ENCODE results near the gene FMN2. TPM values are rescaled to one million over a fixed set of nuclear protein-coding genes. Genes with fewer than 3 reads are reported as not detected.

FMN2 gene
- total RNA-seq, 1 donor from 2014 or later: 4.3 TPM

DNA sequence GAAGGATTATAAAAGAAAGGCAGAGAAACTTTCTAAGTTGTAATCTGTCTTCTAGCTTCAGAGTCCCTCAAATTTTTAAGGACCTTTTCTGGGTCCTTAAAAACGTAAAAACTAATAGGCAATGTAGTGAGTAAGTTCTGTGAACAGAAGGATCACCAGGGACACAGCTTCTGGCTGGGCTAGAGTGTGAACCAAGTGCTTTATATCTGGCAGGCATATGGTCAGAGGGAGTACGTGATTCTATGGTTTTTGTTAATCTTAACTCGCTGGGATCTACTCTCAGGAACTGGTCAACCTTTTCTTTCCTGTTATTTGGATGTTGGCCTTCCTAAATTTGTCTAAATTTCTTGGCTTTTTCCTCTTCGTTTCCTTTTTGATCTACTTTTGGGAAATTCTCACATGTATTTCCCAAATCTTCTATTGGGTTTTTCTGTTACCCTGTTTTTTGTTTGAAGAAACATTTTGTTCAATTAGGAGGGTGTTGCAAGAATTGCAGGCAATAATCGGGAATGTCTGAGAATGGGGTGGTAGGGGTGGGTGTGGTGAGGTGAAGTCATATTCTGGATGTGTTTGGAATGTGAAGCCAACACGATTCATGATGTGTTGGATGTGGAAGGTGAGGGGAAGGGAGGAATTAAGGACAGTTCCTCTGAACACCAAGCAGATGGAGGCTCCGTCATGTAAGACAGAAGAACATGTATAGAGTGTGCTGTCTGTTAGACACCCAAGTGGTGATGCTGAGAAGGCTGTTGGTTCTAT is 193.2 kb downstream of the FMN2 start:
- no peaks in the 10 kb centered on the region for H3K4me1 Mint-ChIP-seq (ENCODE audit: unreplicated experiment)
- peaks cover 3% of the 10 kb centered on the region for H3K9me3 Mint-ChIP-seq
- H3K4me3 Mint-ChIP-seq: no peak overlapping the region
- H3K27me3 Mint-ChIP-seq: no peaks in the 10 kb centered on the region
- DNase-seq (ENCODE audit: extremely low spot score, unreplicated experiment): no peak
- H3K27ac Mint-ChIP-seq: no peak overlapping the region
- TF ChIP-seq, protein P1, sequence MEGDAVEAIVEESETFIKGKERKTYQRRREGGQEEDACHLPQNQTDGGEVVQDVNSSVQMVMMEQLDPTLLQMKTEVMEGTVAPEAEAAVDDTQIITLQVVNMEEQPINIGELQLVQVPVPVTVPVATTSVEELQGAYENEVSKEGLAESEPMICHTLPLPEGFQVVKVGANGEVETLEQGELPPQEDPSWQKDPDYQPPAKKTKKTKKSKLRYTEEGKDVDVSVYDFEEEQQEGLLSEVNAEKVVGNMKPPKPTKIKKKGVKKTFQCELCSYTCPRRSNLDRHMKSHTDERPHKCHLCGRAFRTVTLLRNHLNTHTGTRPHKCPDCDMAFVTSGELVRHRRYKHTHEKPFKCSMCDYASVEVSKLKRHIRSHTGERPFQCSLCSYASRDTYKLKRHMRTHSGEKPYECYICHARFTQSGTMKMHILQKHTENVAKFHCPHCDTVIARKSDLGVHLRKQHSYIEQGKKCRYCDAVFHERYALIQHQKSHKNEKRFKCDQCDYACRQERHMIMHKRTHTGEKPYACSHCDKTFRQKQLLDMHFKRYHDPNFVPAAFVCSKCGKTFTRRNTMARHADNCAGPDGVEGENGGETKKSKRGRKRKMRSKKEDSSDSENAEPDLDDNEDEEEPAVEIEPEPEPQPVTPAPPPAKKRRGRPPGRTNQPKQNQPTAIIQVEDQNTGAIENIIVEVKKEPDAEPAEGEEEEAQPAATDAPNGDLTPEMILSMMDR (conservative IDR thresholded peaks at IDR 0.05): no peak
- no peaks in the 10 kb centered on the region for H3K36me3 Mint-ChIP-seq

DNA sequence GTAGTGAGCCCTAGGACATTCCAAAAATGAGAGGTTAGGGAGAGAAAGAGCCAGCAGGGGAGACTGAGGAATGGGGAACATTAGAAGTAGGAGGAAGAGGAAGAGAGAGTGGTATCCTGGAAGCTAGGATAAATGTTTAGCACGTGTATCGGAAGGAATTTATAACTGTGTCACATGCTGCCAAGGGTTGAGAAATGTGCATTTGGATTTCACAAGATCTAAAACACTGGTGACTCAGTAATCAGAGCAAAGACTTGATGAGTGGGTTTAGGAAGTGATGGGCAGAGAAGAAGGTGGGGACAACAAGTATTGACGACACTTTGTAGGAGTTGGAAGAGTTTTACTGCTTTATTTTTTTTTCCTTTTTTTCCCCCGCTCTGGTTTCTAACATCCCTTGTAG is 193.9 kb downstream of the FMN2 start:
- Mint-ChIP-seq H3K4me1 (ENCODE audit: unreplicated experiment) (no peaks in the 10 kb centered on the region), H3K27me3 (no peaks in the 10 kb centered on the region), H3K36me3 (no peaks in the 10 kb centered on the region), H3K4me3 (no peak overlapping the region), H3K9me3 (peaks cover 5% of the 10 kb centered on the region), H3K27ac (no peak overlapping the region)
- TF ChIP-seq, protein P1 (conservative IDR thresholded peaks at IDR 0.05): no peak
- DNase-seq (ENCODE audit: extremely low spot score, unreplicated experiment): no peak

DNA sequence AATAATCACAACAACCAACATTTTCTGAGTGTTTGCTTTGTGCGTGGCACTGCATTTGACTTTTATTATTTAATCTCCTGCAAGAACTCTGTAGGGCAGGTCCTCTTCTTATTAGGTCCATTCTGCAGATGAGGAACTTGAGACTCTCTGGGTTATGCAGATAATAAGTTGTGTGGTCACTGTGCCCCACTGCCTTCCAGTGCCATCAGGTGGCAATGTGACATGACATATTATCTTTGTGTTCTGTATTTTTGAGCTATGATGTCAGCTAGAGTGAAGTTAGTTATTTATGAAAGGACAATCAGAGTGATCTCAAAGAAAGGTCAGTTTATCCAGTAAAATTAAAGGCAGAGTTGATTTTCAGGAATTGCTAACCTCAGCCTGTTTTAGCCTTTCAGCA is 196.0 kb downstream of the FMN2 start:
- H3K9me3 Mint-ChIP-seq: peaks cover 5% of the 10 kb centered on the region
- no peaks in the 10 kb centered on the region for H3K27me3 Mint-ChIP-seq
- DNase-seq (ENCODE audit: extremely low spot score, unreplicated experiment): no peak
- no peak overlapping the region for H3K27ac Mint-ChIP-seq
- TF ChIP-seq, protein P1 (conservative IDR thresholded peaks at IDR 0.05): no peak
- H3K36me3 Mint-ChIP-seq: no peaks in the 10 kb centered on the region
- no peaks in the 10 kb centered on the region for H3K4me1 Mint-ChIP-seq (ENCODE audit: unreplicated experiment)
- no peak overlapping the region for H3K4me3 Mint-ChIP-seq

DNA sequence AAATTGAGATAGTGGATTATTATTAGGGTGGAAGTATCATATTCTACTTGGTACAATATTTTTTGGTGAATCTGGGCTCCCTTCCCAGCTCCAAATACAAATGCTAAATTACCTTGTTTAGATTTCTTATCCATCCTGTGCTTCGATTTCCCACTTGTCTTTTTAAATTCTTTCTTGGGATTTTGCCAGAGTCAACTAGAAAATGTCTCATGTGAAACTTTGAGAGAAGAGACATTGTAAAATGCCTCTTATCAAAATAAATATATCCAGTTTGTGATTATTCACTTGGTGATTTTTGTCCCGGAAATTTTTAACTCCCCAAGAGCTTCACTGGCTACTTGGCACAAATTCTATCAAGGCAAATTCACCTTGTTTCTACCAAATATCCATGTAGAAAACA is 202.0 kb downstream of the FMN2 start:
- Mint-ChIP-seq H3K27ac (no peak overlapping the region), H3K4me3 (no peak overlapping the region), H3K27me3 (no peaks in the 10 kb centered on the region), H3K36me3 (no peaks in the 10 kb centered on the region), H3K4me1 (ENCODE audit: unreplicated experiment) (no peaks in the 10 kb centered on the region), H3K9me3 (peaks cover 5% of the 10 kb centered on the region)
- TF ChIP-seq, protein P1 (conservative IDR thresholded peaks at IDR 0.05): no peak
- DNase-seq (ENCODE audit: extremely low spot score, unreplicated experiment): no peak

DNA sequence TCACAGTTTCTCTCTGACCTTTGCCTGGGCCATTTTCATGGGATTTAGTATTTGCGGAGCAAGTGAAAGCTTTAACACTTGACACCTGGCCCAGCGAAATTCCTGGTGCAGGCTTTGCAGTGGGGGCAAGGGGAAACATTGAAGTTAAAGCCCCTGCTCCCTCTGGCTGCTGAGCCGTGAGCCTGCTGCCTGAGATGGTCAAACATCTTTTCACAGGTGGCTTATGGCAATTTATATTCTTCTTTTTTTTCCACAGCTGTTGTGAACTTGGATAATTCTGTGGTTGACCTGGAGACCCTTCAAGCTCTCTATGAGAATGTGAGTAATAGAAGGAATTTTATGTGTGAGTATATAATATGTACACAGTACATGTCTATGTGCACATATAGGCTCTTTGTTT is 202.9 kb downstream of the FMN2 start:
- no peaks in the 10 kb centered on the region for H3K4me1 Mint-ChIP-seq (ENCODE audit: unreplicated experiment)

More for the DNA sequence above, 202.9 kb downstream of the FMN2 start:
- Mint-ChIP-seq H3K27me3 (no peaks in the 10 kb centered on the region), H3K36me3 (no peaks in the 10 kb centered on the region), H3K4me3 (no peak overlapping the region), H3K27ac (no peak overlapping the region), H3K9me3 (peaks cover 5% of the 10 kb centered on the region)
- TF ChIP-seq, protein P1 (conservative IDR thresholded peaks at IDR 0.05): no peak
- DNase-seq (ENCODE audit: extremely low spot score, unreplicated experiment): no peak

Data from type B pancreatic cell (in vitro differentiated cells).